ENCODE data around the gene SLC8A2.
A peak's percentile ranks its signal among the peaks of the same experiment; 100 is the strongest.

The SLC8A2 gene

DNA sequence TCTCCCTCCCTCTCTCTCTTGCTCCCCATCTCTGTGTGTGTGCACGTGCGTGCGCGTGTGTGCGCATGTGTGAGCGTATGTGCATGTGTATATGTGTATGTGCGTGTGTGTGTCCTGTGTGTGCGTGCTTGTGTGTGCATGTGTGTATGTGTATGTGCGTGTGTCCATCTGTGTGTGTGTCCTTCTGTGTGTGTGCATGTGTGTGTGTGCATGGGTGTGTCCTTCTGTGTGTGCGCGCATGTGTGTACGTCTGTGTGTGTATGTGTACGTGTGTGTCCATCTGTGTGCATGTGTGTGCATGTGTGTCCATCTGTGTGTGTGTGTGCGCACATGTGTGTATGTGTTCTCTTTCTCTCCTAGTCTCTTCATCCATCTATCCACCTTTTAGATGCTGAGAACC, 12.2 kb downstream of the SLC8A2 start:
- DNase-seq (ENCODE audit: low spot score): no peak

DNA sequence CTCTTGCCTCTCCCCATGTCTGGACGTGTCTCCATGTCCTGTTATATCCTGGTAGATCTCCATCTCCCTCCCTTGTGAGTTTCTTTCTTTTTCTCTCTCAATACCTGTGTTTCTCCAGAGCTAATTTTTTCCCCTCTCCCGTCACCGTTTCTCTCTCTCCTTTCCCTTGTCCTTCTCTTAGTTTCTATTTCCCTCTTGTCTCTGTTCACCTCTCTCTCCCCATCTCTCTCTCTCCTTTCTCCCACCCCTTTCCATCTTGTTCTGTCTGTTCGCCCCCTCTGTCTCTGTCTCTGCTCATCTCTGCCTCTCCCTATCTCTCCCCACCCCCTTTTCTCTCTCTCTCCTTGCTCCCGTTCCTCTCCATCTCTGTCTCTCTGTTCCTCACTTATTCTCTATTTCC, 13.0 kb downstream of the SLC8A2 start:
- no peak for DNase-seq (ENCODE audit: low spot score)

DNA sequence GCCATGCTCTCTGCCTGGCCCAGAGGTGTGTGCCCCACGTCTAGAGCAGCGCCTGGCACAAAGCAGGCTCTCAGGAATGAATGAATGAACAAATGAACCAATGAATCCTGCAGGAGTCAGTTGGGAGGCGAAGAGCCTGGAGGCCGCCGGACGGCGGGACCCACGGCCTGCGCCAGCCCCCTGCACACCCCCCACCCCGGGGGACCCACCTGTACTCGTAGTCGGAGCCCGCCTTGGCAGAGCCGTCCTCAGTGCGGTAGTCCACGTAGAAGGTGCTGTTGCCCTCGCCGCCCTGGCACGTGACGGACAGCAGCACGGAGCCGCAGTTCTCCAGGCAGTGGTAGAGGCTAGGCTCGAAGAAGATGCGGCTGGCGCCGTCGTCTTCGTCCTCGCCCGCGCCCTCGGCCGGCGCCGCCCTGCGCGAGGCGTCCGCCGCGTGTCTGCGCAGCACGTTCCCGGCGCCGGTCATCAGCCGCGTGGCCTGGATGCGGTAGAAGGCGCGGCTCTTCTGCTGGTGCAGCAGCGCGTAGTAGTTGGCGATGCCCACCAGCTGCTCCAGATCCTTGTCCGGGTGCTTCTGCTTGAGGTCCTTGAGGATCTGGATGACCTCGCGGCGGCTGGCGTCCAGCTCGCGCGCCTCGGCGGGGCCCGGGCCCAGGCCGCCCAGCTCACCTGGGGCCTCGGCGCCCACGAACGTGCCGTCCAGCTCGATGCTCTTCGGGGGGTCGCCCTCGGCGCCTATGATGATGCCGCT, 14.8 kb downstream of the SLC8A2 start:
- DNase-seq (ENCODE audit: low spot score): no peak

DNA sequence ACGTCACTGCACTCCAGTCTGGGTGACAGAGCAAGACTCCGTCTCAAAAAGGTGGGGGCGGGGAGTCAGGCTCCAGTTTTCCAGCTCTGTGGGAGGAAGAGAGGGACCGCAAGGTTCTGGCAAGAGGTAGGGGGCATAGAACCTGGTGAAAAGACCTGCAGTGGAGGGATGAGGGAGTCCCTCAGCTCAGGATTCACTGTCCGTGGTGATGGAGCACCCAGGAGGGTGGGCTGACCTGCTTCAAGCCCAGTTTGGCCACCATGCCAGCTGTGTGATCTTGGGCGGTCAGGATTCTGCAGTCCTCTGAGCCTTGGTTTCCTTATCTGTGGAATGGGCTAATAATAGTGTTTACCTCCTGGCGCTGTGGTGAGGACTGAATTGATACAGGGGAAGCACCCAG, 21.2 kb downstream of the SLC8A2 start:
- DNase-seq (ENCODE audit: low spot score): no peak

DNA sequence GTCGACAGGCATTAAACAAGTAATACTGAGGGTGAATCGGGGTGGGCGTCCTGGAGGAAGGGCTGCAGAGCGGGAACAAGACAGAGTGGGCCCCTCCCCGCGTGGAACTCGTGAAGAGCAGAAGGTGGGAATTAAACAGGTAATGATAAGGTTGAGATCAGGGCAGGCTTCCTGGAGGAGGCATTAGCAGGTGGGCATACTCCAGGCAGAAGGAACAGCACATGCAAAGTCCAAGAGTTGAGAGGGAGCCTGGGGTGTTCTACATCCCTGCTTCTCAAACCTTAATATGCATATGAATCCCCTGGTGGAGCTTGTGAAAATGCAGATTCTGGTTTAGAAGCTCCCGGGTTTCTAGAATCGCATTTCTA, 23.3 kb downstream of the SLC8A2 start:
- DNase-seq (ENCODE audit: low spot score): no peak

DNA sequence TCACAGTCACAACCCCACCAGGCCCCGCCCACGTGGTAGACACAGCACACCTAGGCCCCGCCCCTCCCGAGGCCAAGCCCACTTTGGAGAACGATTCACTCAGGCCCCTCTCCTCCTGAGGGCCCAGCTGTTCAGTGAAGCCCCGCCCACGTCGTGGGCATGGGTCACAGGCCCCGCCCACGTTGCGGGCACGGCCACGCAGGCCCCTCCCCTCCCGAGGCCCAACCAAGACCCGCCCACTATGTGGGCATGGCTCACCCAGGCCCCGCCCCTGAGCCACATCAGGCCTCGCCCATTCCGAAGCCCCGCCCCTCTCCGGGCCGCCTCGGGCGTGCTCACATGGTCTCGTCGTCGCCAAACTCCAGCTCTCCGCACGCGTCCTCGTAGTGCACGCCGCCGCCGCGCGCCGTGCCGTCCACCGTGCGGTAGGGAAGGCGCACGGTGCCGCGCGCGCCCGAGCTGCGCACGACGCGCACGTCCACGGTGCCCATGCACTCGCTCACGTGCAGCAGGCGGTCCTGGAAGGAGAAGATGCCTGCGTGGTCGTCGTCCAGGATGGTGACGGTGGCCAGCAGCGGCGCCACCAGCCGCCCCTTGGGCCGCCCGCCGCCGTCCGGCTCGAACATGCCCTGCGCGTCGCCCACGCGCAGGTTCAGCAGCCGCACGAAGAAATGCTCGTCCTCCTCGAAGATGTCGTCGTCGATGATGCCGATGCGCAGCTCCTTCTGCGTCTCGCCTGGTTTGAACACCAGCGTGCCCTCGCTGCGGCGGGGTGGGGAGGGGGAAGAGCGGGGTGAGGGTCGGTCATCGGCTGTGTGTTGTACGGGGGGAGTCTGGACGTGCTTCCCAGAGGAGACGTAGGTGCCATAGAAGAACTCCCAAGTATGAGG, 24.0 kb downstream of the SLC8A2 start:
- no peak for DNase-seq (ENCODE audit: low spot score)

DNA sequence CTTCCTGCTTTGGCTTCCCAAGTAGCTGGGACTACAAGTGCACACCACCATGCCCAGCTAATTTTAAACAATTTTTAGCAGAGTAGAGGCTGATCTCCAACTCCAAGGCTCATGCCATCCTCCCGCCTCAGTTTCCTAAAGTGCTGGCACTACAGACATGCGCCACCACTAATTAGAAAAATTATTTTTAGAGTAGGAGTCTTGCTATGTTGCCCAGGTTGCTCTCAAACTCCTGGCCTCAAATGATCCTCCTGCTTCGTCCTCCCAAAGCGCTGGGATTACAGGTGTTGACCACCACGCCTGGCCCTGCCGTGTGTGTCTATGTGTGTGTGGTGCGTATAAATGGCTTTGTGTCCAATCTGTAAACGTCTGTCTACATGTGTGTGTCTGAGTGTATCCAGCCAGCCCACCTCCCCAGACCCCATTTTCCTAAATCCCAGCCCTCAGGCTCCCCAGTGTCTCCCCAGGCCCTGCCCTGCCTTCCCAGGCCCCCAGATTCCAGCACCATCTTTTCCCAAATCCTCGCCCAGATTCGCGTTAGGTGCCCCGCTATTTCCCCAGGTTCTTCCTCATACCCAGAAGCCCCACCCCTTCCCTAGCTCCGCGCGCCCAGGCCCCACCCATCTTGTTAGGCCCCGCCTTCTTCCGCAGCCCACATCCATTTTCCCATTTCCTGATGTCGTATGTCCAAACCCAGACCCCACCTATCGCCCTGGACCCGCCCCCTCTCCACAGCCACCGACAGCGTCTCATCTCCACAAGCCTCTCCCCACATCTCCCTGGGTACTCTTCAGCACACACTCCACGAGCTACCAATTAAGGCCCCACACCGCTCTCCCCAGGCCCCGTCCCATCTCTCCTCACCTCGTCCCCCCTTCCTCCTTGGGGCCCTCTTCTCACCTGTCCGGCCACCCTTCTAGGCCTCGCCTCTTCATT, 24.9 kb downstream of the SLC8A2 start:
- DNase-seq (ENCODE audit: low spot score): no peak

DNA sequence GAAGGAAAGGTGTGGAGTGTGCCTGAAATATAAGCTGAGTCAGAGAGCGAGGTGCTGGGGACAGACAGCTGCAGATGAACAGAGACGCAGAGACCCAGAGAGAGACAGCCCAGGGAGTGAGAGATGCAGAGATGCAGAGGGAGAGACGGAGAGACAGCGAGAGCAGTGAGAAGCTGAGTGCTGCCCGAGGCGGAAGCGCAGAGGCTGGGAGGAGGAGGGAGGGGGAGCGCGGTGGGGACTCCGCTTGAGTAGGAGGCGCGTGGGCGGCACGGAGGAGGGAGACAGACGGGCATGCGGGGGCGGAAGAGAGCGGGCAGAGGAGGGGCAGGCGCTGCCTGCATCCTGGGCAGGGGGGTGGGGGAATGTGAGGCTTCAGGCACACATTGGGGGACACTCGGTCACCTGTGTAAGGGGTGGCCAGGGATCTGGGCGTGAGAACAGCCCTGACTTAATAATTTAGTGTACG, 25.7 kb downstream of the SLC8A2 start:
- no peak for DNase-seq (ENCODE audit: low spot score)

DNA sequence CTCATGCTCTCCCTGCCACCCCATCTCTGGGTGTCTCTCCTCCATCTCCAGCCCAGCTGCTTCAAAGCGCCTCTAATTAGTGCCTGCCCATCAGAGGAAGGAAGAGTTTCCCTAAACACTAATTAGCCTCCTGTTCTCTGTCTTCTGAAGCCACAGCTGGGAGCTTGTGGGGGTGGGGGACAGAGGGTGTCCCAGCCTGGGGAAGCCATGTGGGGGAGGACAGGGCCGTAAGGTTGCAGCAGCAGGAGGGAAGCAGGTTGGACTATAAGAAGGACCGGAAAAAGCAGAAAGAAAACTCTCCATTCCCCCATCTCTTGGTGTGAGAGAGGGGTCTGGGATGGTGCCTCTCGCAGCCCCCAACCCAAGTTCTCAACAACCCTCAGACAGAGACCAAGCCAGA, 26.2 kb downstream of the SLC8A2 start:
- no peak for DNase-seq (ENCODE audit: low spot score)

DNA sequence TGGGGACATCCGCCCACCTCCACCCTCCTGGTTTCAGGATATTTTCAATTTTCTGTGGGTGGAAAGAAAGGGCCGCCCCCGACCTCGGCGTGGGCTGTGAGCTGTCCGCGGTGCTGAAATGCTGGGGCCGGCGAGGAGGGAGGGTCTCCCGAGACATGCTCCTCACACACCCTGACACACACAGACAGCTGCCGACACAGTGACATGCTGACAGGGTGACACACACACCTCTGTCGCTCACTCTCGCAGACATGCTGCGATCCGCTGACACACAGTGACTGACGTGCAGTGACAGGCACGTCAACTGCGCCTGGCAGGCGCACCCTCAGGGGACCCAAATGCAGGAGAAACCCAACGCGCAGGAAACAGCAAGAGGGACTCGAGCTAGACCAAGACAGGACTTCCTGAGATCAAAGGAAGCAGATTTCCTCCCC, 27.3 kb downstream of the SLC8A2 start:
- peak; percentile 52 for DNase-seq (ENCODE audit: low spot score)

DNA sequence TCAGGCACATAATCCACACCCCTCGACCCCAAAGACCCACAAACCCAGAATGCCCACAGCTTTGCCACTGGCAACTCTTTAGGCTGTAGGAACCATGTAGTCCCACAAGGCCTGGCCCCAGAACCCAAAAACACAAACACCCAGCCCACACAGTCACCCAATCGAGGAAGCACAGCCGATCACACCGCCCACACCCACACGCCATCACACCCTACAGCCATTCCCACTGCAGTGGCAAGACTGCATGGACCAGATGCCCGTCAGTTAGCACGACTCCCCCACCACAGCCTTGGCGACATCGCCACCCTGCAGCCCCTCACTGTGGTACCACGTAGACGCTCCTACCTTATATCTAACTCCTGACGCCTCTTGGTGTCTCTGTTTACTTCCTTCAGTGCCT, 28.4 kb downstream of the SLC8A2 start:
- DNase-seq (ENCODE audit: low spot score): no peak

DNA sequence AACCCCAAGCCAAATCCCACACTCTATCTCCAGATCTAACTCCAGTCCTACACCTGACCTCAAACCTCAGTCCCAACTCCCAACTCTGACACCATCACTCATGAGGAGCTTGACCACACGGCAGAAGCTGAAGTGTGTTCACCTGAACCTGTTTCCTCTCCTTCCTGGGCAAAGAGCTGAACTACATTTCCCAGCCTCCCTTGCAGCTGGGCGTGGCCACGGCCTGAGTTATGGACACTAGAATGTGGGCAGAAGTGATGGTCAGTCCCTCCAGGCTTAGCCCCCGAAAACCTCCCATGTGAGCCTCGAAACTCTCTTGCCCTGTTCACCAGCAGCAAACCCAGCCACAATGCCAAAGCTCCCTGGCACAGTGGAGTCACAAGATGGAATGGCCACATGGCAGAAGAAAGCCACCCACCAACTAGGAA, 32.9 kb downstream of the SLC8A2 start:
- no peak for DNase-seq (ENCODE audit: low spot score)

DNA sequence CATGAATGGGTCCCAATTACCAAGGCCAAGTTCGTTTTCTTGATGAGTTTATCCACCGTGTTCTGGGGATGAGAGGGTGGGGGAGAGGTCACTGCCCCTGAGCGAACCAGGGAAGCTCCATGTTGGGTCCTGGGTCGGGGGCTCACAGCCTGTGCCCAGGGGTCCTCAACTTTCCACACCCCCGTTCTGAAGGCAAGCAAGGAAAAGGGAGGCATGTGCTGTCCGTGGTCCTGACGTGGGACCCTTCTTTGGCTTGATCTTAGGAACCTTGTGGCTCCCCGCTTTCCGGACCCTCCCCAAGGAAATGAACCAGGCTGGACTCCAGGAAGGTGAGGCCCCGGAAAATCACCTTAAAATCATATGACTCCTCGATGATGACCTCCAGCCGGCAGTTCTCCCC, 34.2 kb downstream of the SLC8A2 start:
- no peak for DNase-seq (ENCODE audit: low spot score)

DNA sequence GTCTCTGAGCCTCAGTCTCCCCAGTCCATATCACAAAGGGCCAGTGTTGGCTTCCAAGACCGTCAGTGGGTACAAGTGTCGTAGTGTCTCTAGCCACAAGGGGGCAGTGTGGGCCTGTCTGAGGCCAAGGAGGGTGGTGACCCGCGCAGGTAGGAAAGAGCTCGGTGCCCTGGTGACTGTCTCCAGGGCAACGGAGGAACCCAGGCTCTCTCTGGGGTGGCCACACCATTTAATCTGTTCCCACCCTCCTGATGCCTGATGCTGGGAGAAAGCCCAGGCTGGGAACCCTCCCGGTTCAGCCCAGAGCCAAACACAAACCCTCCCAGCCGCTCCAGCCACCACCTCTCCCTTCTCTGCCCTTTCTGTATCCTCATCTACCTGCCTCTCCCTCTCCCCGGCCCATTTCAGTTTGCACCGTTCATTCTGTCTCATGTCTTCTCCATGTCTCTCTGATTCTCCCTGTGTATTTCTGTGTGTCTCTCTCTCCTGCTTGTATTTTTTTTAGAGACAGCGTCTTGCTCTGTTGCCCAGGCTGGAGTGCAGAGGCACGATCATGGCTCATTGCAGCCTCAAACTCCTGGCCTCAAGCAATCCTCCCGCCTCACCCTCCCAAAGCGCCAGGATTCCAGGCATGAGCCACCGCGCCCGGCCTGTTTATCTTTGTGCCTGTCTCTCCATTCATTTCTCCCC, 34.8 kb downstream of the SLC8A2 start:
- peak; percentile 87 for DNase-seq (ENCODE audit: low spot score)

DNA sequence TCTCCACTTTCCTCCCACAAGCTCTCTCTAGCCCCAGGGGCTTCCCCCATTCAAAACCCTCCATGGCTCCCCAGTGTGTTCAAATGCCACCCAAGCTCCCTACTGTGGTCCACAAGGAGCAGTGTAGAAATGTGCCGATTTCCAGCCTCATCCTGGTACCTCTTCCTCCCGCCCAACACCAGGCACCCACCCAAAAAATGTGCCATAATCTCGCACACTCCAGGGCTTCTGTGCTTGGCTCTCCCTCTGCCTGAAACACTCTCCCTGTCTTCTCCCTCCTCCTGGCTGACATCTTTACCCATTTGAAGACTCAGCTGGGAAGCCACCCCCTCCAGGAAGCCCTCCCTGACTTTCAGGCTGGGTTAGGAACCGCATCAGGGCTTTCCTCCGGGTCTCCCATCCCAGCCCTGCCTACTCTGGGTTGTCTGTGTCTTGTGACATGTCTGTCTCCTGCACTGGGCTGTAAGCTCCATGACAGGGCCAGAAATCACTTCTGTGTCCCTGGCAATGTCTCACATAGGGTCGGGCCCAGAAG, 35.7 kb downstream of the SLC8A2 start:
- no peak for DNase-seq (ENCODE audit: low spot score)

DNA sequence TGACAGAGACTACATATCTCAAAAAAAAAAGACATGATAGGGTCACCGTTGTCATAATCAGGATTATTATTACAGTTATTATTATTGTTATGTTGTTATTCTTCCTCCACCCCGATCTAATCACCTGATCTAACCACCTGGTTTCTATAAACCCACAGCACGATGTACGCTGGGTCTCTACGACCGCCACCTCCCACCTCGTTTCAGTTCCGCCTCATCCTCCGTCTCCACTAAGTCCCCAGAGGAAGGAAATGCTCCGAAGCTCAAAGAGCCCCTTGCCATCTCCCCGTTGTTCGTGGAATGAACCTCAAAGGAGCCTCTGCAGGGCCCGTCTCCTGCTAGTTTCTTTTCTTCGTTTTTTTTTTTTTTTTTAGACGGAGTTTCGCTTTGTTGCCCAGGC, 36.5 kb downstream of the SLC8A2 start:
- no peak for DNase-seq (ENCODE audit: low spot score)

DNA sequence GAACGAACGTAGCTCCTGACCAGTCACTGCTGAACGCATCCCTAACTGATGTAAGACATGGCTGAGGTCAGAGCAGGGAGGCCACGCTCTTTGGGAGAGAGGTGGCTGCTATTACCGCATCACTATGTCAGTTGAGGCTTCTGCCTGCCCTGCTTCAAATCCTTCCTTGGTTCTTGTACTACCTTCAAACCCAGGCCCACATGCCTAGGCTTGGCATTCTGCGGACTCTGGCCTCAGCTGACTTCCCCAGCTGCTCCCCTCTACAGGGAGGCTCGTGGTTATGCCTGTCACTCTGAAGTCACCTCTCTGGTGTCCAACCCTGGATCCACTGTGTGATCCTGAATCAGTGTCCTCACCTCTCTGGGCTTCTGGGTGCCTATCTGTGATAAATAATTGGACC, 37.6 kb downstream of the SLC8A2 start:
- no peak for DNase-seq (ENCODE audit: low spot score)

DNA sequence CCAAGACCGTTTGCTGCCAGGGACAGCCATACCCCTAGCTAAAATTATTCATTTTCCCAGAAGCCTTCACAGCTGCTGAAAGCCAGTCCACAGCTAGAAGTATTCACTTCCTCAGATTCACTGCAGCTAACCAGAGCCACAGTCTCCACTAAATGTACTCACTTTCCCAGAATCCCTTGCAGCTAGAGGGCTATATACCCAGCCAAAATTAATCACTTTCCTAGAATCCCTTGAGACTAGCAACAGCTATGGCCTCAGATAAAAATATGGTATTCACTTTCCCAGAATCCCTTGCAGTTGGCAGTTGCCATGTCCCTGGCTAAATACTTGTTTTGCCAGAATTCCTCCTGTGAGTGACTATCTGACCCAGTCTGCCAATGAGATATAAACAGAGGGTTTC, 38.6 kb downstream of the SLC8A2 start:
- no peak for DNase-seq (ENCODE audit: low spot score)

DNA sequence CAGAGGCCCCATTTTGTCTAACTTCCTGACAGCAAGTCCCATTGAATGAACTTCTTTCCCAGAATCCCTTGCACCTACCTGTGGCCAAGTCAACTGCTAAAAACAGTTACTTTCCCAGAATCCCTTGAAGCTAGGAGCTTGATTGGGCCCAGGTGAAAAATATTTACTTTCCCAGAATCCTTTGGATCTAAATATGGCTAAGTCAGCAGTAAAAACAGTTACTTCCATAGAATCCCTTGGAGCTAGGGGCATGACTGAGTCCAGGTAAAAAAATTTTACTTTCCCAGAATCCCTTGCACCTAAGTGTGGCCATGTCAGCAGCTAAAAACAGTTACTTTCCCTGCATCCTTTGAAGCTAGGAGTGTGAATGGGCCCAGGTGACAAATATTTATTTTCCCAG, 39.2 kb downstream of the SLC8A2 start:
- no peak for DNase-seq (ENCODE audit: low spot score)

DNA sequence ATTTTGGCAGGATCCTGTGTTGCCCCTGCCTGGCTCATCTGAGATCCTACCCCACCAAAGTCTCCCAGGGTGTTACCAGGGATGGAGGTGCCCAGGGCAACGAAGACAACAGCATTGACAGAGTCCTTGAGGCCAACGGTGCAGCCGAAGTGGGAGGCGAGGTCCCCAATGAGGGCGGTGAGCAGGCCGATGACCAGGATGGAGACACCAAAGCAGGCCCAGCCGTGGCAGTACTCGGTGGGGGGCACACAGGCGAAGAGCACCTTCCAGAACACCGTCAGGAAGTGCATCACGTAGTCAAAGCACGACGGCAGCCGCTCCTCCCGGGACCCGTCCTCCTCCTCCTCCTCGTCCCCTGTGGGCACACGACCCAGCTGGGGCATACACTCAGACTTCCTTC, 39.6 kb downstream of the SLC8A2 start:
- no peak for DNase-seq (ENCODE audit: low spot score)

DNA sequence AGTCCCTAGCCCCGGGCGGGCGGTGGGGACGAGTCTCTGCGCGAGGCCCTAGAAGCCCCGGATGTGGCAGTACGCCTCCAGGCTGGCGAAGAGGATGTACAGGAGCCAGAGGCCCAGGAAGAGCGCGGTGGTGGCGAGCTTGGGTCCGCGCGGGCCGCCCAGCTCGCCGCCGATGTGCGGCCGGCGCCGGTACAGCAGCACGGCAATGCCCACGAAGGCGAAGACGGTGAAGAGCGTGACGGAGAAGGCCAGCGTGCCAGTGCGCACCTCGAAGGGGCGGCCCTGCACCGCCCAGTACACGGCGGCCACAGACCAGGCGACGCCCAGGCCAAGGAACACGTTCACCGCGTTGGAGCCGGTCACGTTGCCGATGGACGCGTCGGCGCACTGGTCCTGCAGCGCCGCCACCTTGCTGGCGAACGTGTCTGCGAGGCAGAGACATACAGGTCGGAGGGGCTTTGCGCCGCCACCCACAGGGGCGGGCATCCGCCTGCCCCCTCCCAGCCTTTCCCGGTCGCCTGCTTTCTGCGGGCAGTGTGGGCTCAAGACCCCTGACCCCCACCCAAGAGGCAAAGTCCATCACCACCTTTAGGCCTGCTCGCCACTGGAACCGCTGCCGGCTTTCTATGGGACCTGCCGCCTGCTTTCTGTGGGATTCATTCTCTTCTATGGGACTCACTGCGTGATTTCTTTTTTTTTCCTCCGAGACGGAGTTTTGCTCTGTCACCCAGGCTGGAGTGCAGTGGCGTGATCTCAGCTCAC, 41.5 kb downstream of the SLC8A2 start:
- DNase-seq (ENCODE audit: low spot score): no peak

Data from HuH-7 (cell line).